Measurements from ENCODE around the gene MYH7B.

MYH7B gene

GRCh38 chr20:34977365-34978091 is 21.9 kb downstream of the MYH7B start:
- DNase-seq (ENCODE audit: low read depth in 2 of 2), result no peak

- no peak for DNase-seq (ENCODE audit: low read depth in 2 of 2)
Observed at GRCh38 chr20:34978092-34978744, 22.6 kb downstream of the MYH7B start.

GRCh38 chr20:34979366-34980153 is 23.9 kb downstream of the MYH7B start:
- DNase-seq (ENCODE audit: low read depth in 2 of 2), result peak in 1 of 2 donors; percentile 3

DNA sequence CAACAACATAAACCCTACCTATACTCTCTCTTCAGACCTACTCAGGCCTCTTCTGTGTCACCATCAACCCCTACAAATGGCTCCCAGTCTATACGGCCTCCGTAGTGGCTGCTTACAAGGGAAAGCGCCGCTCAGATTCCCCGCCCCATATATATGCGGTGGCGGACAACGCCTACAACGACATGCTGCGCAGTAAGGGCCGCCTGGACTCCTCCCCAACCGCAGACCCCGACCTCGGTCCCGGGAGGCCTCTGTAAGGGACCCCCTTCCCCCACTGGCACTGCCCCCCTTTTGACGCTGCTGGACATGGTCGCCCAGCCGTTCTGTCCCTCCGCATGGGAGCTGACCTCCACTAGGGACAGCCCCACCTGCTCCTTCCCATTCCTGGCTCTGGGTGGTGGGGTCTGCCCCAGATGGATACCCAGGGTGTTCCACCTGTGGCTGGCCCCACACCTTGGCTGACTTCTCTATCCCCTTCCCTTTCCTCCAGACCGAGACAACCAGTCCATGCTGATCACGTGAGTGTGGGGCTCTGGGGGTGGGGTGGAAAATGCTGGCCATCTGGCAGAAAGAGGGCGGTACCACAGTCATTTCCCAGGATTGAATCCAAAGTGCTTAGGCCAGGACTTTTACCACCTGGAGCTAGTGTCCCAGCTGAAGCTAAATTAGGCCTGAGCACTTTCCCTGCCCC is 25.0 kb downstream of the MYH7B start:
- DNase-seq (ENCODE audit: low read depth in 2 of 2), result no peak

DNA sequence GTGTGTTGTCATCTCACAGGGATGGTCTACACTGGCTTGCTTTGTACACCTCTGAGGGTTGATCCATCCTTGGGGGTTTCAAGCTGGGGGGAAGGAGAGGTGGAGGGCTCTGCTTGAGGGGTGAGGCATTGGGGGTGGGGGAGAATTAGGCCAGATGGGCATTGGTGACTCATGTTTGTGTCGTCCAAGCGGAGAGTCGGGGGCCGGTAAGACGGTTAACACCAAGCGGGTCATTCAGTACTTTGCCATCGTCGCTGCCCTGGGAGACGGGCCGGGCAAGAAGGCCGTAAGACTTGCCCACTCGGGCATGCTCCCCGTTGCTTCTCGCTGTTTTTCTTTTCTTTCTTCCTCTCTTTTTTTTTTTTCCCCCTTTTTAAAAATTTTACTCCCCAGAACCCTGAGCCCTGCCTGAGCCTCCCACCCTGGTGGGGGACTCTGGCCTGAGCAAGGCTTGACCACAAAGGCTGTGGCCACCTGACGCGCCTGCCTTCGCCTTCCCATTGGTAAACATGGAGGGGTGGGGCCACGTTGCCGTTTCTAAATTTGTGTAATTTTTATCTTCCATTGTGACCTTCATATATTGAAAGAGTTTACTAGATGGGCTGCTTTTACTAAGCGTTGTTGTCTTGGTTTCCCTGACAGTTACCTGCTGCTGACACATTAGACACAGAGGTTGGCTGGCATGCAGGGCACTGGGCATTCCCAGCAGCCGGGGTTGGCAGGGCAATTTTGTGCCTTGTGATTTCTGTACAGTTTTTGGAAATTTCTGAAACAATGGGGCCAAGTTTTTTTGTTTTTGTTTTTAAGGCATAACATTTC is 26.8 kb downstream of the MYH7B start:
- no peak for DNase-seq (ENCODE audit: low read depth in 2 of 2)

GRCh38 chr20:34983089-34983820 is 27.6 kb downstream of the MYH7B start:
- DNase-seq (ENCODE audit: low read depth in 2 of 2), result no peak

DNA sequence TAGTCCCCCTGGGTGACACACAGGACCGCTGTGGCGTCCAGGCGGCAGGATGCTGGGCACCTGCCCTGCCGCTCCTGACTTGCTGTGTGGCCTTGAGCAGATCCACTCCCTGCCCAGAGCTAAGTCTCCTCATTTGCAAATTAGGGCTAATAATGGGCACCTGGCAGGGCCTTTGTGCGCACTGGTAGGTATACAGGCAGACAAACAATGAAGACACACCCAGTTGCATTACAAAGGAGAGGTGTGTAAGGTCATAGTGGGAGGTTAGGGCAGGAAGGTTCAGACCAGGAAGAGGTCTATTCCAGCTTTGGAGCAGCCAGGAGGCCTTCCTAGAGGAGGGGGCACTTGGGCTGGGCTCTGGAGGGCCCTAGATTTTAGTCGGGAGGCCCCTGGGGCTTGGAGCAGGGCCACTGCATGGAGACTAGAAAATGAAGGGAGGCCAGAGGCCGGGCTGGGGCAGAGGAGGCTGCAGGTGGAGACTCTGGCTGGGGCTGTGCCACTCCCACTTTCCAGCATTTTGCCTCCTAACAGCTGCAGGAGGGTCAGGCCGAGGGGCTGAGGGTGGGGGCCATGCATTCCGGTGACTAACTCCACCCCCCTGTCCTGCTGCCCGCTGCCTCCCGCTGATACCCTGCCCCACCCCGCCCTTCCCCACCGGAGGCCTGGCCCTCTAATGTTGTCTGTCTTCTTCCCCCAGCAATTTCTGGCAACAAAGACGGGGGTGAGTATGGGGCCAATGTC is 28.5 kb downstream of the MYH7B start:
- DNase-seq (ENCODE audit: low read depth in 2 of 2), result no peak

DNA sequence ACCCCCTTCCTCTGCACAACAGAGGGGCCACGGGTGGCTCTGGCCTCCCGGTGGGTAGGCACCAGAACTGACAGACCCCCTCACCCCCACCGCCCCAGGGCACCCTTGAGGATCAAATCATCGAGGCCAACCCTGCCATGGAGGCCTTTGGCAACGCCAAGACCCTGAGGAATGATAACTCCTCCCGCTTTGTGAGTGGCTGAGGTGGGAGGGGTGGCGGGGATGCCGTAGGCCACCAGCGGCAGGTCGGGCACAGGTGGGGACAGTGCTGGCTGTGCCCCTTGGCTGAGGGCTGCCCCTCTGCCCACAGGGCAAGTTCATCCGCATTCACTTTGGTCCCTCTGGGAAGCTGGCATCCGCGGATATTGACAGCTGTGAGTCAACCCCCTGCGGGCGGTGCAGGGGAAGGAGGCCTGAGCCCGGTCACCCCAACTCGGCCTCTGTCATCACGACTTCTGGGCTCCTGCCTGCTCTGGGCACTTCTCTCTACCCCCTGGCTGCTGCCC is 29.1 kb downstream of the MYH7B start:
- DNase-seq (ENCODE audit: low read depth in 2 of 2), result no peak

DNA sequence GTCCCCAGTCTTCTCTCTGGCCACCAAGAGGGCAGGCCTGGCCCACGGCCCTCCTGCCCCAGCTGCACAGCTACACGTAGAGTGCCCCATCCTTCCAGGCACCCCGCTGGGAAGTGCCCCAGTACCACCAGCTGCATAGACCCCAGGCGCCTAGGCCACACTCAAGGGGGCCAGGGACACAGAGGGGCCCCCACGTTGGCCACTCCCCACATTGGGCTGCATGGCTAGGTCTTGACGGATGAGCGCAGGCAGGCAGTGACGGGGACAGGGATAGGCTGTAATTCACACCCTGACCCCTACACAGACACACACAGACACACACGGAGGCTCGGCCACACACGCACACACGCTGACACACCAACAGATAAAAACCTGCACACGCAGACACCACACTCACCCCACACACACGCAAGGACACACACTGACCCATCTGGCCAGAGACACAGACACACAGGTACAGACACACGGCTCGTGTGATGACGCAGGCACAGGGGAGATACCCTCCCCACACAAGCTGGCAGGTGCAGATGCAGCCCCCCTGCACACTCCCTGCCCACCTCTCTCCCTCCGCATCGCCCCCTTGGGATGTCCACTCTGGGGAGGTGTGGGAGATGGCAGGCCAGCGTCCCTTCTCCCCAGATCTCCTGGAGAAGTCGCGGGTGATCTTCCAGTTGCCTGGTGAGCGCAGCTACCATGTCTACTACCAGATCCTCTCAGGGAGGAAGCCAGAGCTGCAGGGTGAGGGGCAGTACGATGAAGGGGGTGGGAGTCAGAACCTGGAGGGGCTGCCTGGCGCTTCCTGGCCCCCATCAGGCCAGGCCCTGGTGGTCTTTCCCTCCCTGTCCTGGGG is 30.0 kb downstream of the MYH7B start:
- DNase-seq (ENCODE audit: low read depth in 2 of 2), result no peak

DNA sequence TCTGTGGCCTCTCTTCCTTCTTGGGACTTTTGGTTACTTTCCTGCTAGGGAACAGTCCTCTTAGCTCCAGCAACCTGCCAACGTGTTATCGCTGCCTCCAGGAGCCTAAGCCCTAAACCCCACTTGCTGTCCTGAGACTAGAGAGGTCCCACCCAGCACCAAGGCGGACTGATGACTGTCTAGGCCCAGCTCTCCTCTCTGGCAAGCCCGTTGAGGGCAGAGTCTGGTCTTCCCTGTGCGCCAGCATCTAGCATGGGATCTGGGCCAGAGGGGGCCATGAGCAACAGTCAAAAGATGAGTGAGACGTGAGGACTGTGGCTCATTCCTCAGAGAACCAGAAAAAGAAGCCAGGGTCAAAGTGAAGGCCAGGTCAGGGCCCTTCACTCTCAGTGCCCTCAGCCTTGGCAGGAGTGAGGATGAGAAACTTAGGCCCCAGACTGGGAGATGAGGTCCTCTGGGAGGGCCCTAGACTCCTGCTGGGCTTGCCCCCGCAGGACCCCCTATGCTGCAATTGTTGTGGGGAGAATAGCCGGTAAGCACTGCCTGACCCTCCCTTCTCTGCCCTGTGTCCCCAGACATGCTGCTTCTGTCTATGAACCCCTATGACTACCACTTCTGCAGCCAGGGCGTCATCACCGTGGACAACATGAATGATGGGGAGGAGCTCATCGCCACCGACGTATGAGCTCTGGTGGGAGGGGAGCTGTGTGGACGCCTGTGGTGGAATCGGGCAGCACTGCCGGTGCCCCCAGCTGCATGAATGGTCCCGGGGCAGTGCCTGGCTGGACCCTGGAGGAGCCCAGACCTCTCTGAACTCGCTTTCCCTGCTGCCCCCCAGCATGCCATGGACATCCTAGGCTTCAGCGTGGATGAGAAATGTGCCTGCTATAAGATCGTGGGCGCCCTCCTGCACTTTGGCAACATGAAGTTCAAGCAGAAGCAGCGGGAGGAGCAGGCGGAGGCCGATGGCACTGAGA is 30.9 kb downstream of the MYH7B start:
- no peak for DNase-seq (ENCODE audit: low read depth in 2 of 2)

GRCh38 chr20:34987288-34988190 is 31.9 kb downstream of the MYH7B start:
- DNase-seq (ENCODE audit: low read depth in 2 of 2), result no peak

DNA sequence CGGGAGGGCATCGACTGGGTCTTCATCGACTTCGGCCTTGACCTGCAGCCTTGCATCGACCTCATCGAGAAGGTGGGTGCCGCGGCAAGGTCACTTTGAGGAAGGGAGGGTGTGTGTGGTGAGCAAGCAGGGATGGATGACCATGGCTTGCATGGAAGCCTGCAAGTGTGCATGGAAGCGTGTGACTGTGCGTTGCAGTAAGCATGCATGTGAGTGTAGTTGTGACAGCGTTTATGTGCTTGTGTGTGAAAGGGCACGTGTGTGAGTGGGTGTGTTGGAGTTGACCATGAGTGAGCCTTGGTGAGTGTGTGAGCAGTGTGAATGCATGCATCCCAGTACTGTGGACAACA is 32.5 kb downstream of the MYH7B start:
- DNase-seq (ENCODE audit: low read depth in 2 of 2), result no peak

GRCh38 chr20:34989118-34989517 is 33.5 kb downstream of the MYH7B start:
- no peak for DNase-seq (ENCODE audit: low read depth in 2 of 2)

DNA sequence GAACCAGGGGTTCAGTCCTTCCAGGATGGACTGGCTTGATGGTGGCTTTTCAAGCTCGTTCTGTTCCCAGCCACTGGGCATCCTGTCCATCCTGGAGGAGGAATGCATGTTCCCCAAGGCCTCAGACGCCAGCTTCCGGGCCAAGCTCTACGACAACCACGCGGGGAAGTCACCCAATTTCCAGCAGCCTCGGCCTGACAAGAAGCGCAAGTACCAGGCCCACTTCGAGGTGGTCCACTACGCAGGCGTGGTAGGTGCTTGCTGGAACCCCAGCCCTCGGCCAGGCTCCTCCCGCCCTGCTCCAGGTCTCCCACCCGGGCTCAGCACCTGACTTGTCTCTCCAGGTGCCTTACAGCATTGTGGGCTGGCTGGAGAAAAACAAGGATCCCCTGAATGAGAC is 34.0 kb downstream of the MYH7B start:
- DNase-seq (ENCODE audit: low read depth in 2 of 2), result no peak

DNA sequence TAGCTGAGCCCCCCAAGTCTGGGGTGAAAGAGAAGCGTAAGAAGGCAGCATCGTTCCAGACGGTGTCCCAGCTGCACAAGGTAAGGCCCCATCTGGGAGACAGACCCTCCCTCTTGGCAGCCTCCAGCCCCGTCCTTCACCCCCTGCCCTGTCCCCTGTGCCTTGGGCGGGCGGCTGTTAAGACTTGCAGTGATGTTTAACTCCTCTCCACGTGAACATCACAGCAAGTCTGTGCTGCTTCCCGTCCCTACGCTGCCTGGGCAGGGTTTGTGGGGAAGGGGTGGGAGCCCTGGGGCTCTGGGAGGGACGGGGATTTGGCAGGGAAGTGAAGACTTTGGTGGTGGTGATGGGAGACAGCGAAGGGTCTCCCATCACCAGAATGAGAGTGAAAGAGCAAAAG is 34.6 kb downstream of the MYH7B start:
- DNase-seq (ENCODE audit: low read depth in 2 of 2), result no peak

DNA sequence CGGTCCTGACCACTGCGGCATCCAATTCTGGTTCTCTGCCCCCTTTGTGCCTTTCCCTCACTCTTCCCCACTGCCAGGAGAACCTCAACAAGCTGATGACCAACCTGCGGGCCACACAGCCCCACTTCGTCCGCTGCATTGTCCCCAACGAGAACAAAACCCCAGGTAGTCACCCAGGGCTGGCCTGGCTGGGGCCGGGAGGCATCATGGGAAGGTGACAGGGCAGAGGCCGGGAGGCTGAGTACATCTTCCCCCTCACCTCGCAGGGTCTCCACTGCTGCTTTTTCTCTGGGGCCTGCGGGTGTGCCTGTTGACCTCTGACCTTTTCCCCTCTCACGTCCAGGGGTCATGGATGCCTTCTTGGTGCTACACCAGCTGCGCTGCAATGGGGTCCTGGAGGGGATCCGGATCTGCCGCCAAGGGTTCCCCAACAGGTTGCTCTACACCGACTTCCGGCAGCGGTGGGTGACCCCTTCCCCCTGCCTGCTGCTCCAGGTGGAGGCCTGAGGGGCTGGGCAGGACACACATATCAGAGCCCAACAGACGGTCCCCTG is 35.1 kb downstream of the MYH7B start:
- no peak for DNase-seq (ENCODE audit: low read depth in 2 of 2)

All from stimulated activated CD8-positive, alpha-beta memory T cell treated with anti-CD3 and anti-CD28 coated beads, Interleukin-15, amount 100 ng/mL, for 48 hours (primary cell).